Hypothalamus (tissue), 51 donors: ENCODE results near the gene RHAG.

Experiments used
- DNase-seq, 51 donors: peaks; one replicate each; lab custom pipeline; 2025; lab: John Stamatoyannopoulos, UW

The RHAG gene

GRCh38 chr6:49565855-49566254, 70.8 kb downstream of the RHAG start:
- no peak for DNase-seq

GRCh38 chr6:49565261-49565660, 71.4 kb downstream of the RHAG start:
- no peak for DNase-seq

GRCh38 chr6:49564552-49564951, 72.1 kb downstream of the RHAG start:
- DNase-seq, result no peak

- DNase-seq, result no peak
Measured at GRCh38 chr6:49563006-49563886, 73.4 kb downstream of the RHAG start.

- no peak for DNase-seq
Measured at GRCh38 chr6:49558238-49558637, 78.4 kb downstream of the RHAG start.

- DNase-seq, result no peak
Measured at GRCh38 chr6:49557177-49557576, 79.5 kb downstream of the RHAG start.

- no peak for DNase-seq
Measured at GRCh38 chr6:49556429-49556837, 80.2 kb downstream of the RHAG start.

GRCh38 chr6:49555951-49556350, 80.7 kb downstream of the RHAG start:
- no peak for DNase-seq
